ENCODE data around the gene SWSAP1. TPM values are rescaled to one million over a fixed set of nuclear protein-coding genes. Genes with fewer than 3 reads are reported as not detected.

Gene SWSAP1
- total and polyA plus RNA-seq, 2 of the 8 experiments (the other 6 are each of a cell fraction or from before 2014, with no cell fraction given), result 3.1 to 5.2 TPM

DNA sequence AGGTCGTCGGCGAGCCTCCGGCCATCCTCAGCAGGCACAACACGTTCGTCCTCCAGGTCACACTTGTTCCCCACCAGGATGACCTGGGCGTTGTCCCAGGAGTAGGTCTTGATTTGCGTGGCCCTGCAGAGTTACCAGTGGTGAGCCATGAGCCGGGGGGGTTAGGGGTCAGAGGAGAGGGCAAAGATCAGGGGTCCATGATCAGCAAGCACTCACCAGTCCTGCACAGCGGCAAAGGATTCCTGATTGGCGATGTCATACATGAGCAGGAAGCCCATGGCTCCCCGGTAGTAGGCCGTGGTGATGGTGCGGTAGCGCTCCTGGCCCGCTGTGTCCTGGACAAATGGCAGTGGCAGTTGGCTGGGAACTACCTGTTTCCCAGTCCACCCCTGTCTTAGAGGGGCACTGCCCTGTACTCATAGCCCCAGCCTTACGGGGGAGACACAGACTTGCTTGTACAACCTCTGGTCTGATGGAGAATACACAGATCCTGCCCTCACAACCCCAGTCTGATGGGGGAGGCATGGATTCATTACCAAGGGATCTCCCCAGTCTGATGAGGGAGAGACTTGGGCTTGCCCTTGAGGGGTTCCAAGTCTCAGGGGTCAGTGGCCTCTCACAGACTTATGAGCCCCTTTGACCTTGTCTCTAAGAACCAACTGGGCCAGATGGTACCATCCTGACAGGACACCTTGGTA is 38.9 kb upstream of the SWSAP1 start (continued):
- TF ChIP-seq NANOG (IDR thresholded peaks at IDR 0.05; ENCODE audit: insufficient read depth, low read depth, low read length, poor library complexity, severe bottlenecking) (no peak), CHD2 (IDR thresholded peaks at IDR 0.05; ENCODE audit: low read length) (no peak), TAF1 (IDR thresholded peaks at IDR 0.05; ENCODE audit: low read depth, low read length) (no peak)
